ENCODE measurements around the gene NR1D1.

The NR1D1 gene

GRCh38 chr17:40122136-40122998 is 22.0 kb upstream of the NR1D1 start:
- no peak for TF ChIP-seq JUND (IDR thresholded peaks at IDR 0.05; ENCODE audit: low read depth)
- in situ Hi-C loops (cut with HindIII; ENCODE audit: low pct_unique_long_range_greater_than_20kb, low sequenced_read_pairs), result no loop called here
- DNase-seq (ENCODE audit: low read depth in 1 of 2, low spot score in 1 of 2), result peak; percentile 59 to 60

GRCh38 chr17:40121181-40122135 is 21.1 kb upstream of the NR1D1 start, which contains the start of gene MSL1:
MSL1 (plus strand) TSS chr17:40121971; CDS start chr17:40122613, 642 bp downstream.
- in situ Hi-C loops (cut with HindIII; ENCODE audit: low pct_unique_long_range_greater_than_20kb, low sequenced_read_pairs), result no loop called here
- no peak for TF ChIP-seq JUND (IDR thresholded peaks at IDR 0.05; ENCODE audit: low read depth)
- peak; percentile 88 to 91 for DNase-seq (ENCODE audit: low read depth in 1 of 2, low spot score in 1 of 2)

- no peak for TF ChIP-seq JUND (IDR thresholded peaks at IDR 0.05; ENCODE audit: low read depth)
- DNase-seq (ENCODE audit: low read depth in 1 of 2, low spot score in 1 of 2), result no peak
- in situ Hi-C loops (cut with HindIII; ENCODE audit: low pct_unique_long_range_greater_than_20kb, low sequenced_read_pairs), result no loop called here
Observed at GRCh38 chr17:40115101-40115436, 14.7 kb upstream of the NR1D1 start.

- in situ Hi-C loops (cut with HindIII; ENCODE audit: low pct_unique_long_range_greater_than_20kb, low sequenced_read_pairs), result no loop called here
- DNase-seq (ENCODE audit: low read depth in 1 of 2, low spot score in 1 of 2), result no peak
- no peak for TF ChIP-seq JUND (IDR thresholded peaks at IDR 0.05; ENCODE audit: low read depth)
Observed at GRCh38 chr17:40113907-40114245, 13.5 kb upstream of the NR1D1 start.

- TF ChIP-seq JUND (IDR thresholded peaks at IDR 0.05; ENCODE audit: low read depth), result no peak
- in situ Hi-C loops (cut with HindIII; ENCODE audit: low pct_unique_long_range_greater_than_20kb, low sequenced_read_pairs), result no loop called here
- peak; percentile 95 to 99 for DNase-seq (ENCODE audit: low read depth in 1 of 2, low spot score in 1 of 2)
Observed at GRCh38 chr17:40113110-40113906, 12.9 kb upstream of the NR1D1 start.

- in situ Hi-C loops (cut with HindIII; ENCODE audit: low pct_unique_long_range_greater_than_20kb, low sequenced_read_pairs), result no loop called here
Observed at GRCh38 chr17:40112718-40113109, 12.3 kb upstream of the NR1D1 start.

GRCh38 chr17:40112191-40112711 is 11.9 kb upstream of the NR1D1 start:
- TF ChIP-seq JUND (IDR thresholded peaks at IDR 0.05; ENCODE audit: low read depth), result no peak
- no peak for DNase-seq (ENCODE audit: low read depth in 1 of 2, low spot score in 1 of 2)
- in situ Hi-C loops (cut with HindIII; ENCODE audit: low pct_unique_long_range_greater_than_20kb, low sequenced_read_pairs), result no loop called here

More at GRCh38 chr17:40112718-40113109, 12.3 kb upstream of the NR1D1 start:
- no peak for DNase-seq (ENCODE audit: low read depth in 1 of 2, low spot score in 1 of 2)
- no peak for TF ChIP-seq JUND (IDR thresholded peaks at IDR 0.05; ENCODE audit: low read depth)

- in situ Hi-C loops (cut with HindIII; ENCODE audit: low pct_unique_long_range_greater_than_20kb, low sequenced_read_pairs), result no loop called here
- peak; percentile 78 to 94 for DNase-seq (ENCODE audit: low read depth in 1 of 2, low spot score in 1 of 2)
- no peak for TF ChIP-seq JUND (IDR thresholded peaks at IDR 0.05; ENCODE audit: low read depth)
Observed at GRCh38 chr17:40111221-40112128, 11.1 kb upstream of the NR1D1 start.

GRCh38 chr17:40110026-40110845 is 9.8 kb upstream of the NR1D1 start:
- TF ChIP-seq JUND (IDR thresholded peaks at IDR 0.05; ENCODE audit: low read depth), result no peak
- in situ Hi-C loops (cut with HindIII; ENCODE audit: low pct_unique_long_range_greater_than_20kb, low sequenced_read_pairs), result no loop called here
- DNase-seq (ENCODE audit: low read depth in 1 of 2, low spot score in 1 of 2), result no peak

GRCh38 chr17:40108970-40109824 is 8.8 kb upstream of the NR1D1 start:
- in situ Hi-C loops (cut with HindIII; ENCODE audit: low pct_unique_long_range_greater_than_20kb, low sequenced_read_pairs), result no loop called here
- no peak for DNase-seq (ENCODE audit: low read depth in 1 of 2, low spot score in 1 of 2)
- no peak for TF ChIP-seq JUND (IDR thresholded peaks at IDR 0.05; ENCODE audit: low read depth)
